SH-SY5Y (cell line): ENCODE measurements around the gene ZKSCAN1.

ENCODE experiments used
- GATA2 ChIP-seq: IDR thresholded peaks from 2 replicates; pipeline ENCODE4 v1.6.1; 2011; ENCODE audit warnings: mild to moderate bottlenecking, low read depth, low read length
- GATA3 ChIP-seq: IDR thresholded peaks from 2 replicates; pipeline ENCODE4 v1.6.1; 2011; ENCODE audit warnings: low read depth, mild to moderate bottlenecking, low read length, moderate library complexity

DNA sequence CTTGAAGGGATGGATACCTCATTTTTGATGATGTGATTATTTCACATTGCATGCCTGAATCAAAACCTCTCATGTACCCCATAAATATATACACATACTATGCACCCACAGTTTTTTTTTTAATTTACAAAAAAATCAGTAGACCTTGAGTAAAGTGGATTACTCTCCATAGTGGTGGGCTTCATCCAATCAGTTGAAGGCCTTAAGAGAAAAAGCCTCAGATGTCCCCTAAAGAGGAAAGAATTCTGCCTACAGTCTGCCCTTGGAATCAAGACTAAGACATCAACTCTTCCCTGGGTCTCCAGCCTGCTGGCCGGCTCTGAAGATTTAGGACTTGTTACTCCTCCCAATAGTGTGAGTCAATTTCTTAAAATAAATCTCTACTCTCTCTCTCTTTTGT, 40.7 kb upstream of the ZKSCAN1 start:
- TF ChIP-seq GATA3 (no peak), GATA2 (no peak)
